CD4-positive, alpha-beta T cell treated with Interleukin-12 subunit alpha and Interleukin-12 subunit beta, for 1 hour (primary cell): Measurements from ENCODE around the gene ERI3.

Experiments used
- DNase-seq: peaks from one replicate; pipeline ENCODE4 v3.0.0-alpha.2; 2020

Gene ERI3

GRCh38 chr1:44259090-44259489 is 96.0 kb downstream of the ERI3 start:
- no peak for DNase-seq

- DNase-seq, result no peak
These were observed 98.1 kb downstream of the ERI3 start for GRCh38 chr1:44256762-44257554.

GRCh38 chr1:44254392-44254910 is 100.6 kb downstream of the ERI3 start:
- DNase-seq, result no peak

- no peak for DNase-seq
These were observed 102.9 kb downstream of the ERI3 start for GRCh38 chr1:44251989-44252671.

GRCh38 chr1:44251486-44251885 is 103.6 kb downstream of the ERI3 start:
- DNase-seq, result no peak

- no peak for DNase-seq
These were observed 104.8 kb downstream of the ERI3 start for GRCh38 chr1:44250068-44250781.

GRCh38 chr1:44249543-44249942 is 105.5 kb downstream of the ERI3 start:
- no peak for DNase-seq

- no peak for DNase-seq
These were observed 108.3 kb downstream of the ERI3 start for GRCh38 chr1:44246806-44247205.

GRCh38 chr1:44244986-44245385 is 110.1 kb downstream of the ERI3 start:
- no peak for DNase-seq

GRCh38 chr1:44243782-44244495 is 111.1 kb downstream of the ERI3 start:
- no peak for DNase-seq

- no peak for DNase-seq
These were observed 112.3 kb downstream of the ERI3 start for GRCh38 chr1:44242746-44243145.

GRCh38 chr1:44240802-44241671 is 114.0 kb downstream of the ERI3 start:
- DNase-seq, result no peak

GRCh38 chr1:44239961-44240371 is 115.1 kb downstream of the ERI3 start:
- no peak for DNase-seq

GRCh38 chr1:44239331-44239960 is 115.6 kb downstream of the ERI3 start:
- DNase-seq, result no peak

GRCh38 chr1:44238660-44239059 is 116.4 kb downstream of the ERI3 start:
- no peak for DNase-seq

- DNase-seq, result peak; percentile 26
These were observed 117.2 kb downstream of the ERI3 start for GRCh38 chr1:44237721-44238457.

GRCh38 chr1:44236490-44237272 is 118.4 kb downstream of the ERI3 start:
- no peak for DNase-seq

- DNase-seq, result no peak
These were observed 119.2 kb downstream of the ERI3 start for GRCh38 chr1:44235808-44236207.

GRCh38 chr1:44233593-44233992 is 121.5 kb downstream of the ERI3 start:
- DNase-seq, result no peak

- no peak for DNase-seq
These were observed 124.3 kb downstream of the ERI3 start for GRCh38 chr1:44230796-44231195.
